Measurements from ENCODE around the gene ZNHIT6. TPM values are rescaled to one million over a fixed set of nuclear protein-coding genes. Genes with fewer than 3 reads are reported as not detected.
A peak's percentile ranks its signal among the peaks of the same experiment; 100 is the strongest.
"Not testable (repeated sequence)": the region's sequence is repeated elsewhere in the genome, so short reads cannot be mapped to it uniquely, and the experiment has no call there.

Gene ZNHIT6
- total RNA-seq, 2 experiments from 2014 or later = 14.5 to 24.5 TPM

DNA sequence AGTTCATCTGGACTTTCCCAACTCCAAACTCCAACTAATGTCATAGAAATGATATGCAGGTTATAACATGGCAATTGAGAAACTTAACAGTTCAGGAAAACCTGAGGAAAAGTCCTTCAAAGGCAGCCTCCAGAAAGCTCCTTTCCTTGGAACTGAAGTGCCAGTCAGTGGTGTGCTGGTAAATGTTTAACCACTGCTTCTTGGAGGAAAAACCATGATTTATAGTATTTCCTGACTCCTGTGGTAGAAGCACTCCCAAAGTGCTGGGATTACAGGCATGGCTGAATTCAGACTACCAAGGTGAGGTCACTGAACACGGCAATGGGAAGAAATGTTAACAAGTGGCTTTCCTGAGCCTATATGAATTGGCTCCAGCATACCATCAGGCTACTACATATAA lies 26.7 kb upstream of the ZNHIT6 start:
- H3K27ac ChIP-seq (ENCODE audit: low read depth, low read length, poor library complexity, severe bottlenecking) = no peak overlapping the region
- no peaks in the 10 kb centered on the region for H3K9me3 ChIP-seq (ENCODE audit: low read length)
- BruUV-seq (replicated peaks) = no TSS peak
- H3K36me3 ChIP-seq (ENCODE audit: insufficient read depth, low read length) = no peaks in the 10 kb centered on the region
- H4K20me1 ChIP-seq (ENCODE audit: insufficient read depth, low read length) = no peaks in the 10 kb centered on the region
- H3K9me2 ChIP-seq (ENCODE audit: insufficient read depth, low read length) = no peaks in the 10 kb centered on the region
- CTCF ChIA-PET (ENCODE audit: unreplicated experiment) = no interaction called here
- H3K4me3 ChIP-seq (ENCODE audit: low read depth, low read length, poor library complexity, severe bottlenecking) = no peak overlapping the region
- POLR2A ChIA-PET = no interaction called here
- no peak overlapping the region for H2AFZ ChIP-seq (ENCODE audit: low read length)
- H3K4me2 ChIP-seq (ENCODE audit: low read length) = no peak overlapping the region
- no peaks in the 10 kb centered on the region for H3K79me2 ChIP-seq (ENCODE audit: insufficient read depth, low read depth, low read length)
- no peak for TF ChIP-seq EZH2phosphoT487 (IDR thresholded peaks at IDR 0.05; ENCODE audit: borderline replicate concordance, low read depth, low read length)
- TF ChIP-seq, protein P1, sequence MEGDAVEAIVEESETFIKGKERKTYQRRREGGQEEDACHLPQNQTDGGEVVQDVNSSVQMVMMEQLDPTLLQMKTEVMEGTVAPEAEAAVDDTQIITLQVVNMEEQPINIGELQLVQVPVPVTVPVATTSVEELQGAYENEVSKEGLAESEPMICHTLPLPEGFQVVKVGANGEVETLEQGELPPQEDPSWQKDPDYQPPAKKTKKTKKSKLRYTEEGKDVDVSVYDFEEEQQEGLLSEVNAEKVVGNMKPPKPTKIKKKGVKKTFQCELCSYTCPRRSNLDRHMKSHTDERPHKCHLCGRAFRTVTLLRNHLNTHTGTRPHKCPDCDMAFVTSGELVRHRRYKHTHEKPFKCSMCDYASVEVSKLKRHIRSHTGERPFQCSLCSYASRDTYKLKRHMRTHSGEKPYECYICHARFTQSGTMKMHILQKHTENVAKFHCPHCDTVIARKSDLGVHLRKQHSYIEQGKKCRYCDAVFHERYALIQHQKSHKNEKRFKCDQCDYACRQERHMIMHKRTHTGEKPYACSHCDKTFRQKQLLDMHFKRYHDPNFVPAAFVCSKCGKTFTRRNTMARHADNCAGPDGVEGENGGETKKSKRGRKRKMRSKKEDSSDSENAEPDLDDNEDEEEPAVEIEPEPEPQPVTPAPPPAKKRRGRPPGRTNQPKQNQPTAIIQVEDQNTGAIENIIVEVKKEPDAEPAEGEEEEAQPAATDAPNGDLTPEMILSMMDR (conservative IDR thresholded peaks at IDR 0.05; ENCODE audit: low read length) = no peak
- H3K4me1 ChIP-seq (ENCODE audit: insufficient read depth, low read length, poor library complexity, severe bottlenecking) = no peaks in the 10 kb centered on the region
- intact Hi-C loops (cut with micrococcal nuclease; ENCODE audit: unreplicated experiment) = no loop called here
- DNase-seq (ENCODE audit: low spot score) = no peak

DNA sequence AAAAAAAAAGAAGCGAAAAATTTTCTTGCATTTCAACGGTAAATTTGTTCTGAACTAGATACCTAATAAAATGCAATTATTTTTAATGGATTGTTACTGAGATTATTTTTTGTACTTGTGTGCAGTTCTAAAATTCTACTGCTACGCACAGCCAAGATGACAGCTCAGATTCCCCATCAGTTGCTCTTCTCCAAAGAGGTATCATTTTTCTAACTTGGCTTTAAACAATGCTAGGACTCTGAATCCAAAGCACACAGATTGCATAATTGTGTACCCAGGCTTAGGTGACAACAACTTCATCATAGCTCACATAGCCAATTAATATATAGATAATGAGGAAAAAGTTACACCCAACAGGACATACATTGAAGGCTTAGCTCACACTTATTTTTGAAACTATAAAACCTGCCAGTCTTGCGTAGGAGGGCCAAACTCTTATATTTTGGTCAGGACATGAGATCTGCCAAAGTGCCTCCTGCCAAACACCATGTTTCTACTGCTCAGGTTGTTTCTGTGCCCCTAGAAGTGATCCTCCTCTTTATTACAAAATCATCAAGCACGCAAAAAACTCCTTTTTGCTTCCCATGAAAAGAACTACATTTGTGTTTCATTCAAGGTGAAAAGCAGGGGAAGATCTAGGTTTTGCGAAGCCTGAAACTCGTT lies 10.6 kb upstream of the ZNHIT6 start:
- intact Hi-C loops (cut with micrococcal nuclease; ENCODE audit: unreplicated experiment) = no loop called here
- no TSS peak for BruUV-seq (replicated peaks)
- DNase-seq (ENCODE audit: low spot score) = no peak
- Histone ChIP-seq H4K20me1 (ENCODE audit: insufficient read depth, low read length) (no peaks in the 10 kb centered on the region), H3K4me3 (ENCODE audit: low read depth, low read length, poor library complexity, severe bottlenecking) (no peak overlapping the region), H2AFZ (ENCODE audit: low read length) (no peak overlapping the region), H3K4me1 (ENCODE audit: insufficient read depth, low read length, poor library complexity, severe bottlenecking) (no peaks in the 10 kb centered on the region), H3K9me3 (ENCODE audit: low read length) (no peaks in the 10 kb centered on the region; the same call in 1 of the 2 replicates), H3K36me3 (ENCODE audit: insufficient read depth, low read length) (no peaks in the 10 kb centered on the region), H3K79me2 (ENCODE audit: insufficient read depth, low read depth, low read length) (no peaks in the 10 kb centered on the region), H3K9me2 (ENCODE audit: insufficient read depth, low read length) (no peaks in the 10 kb centered on the region), H3K27ac (ENCODE audit: low read depth, low read length, poor library complexity, severe bottlenecking) (no peak overlapping the region), H3K4me2 (ENCODE audit: low read length) (no peak overlapping the region)
- ChIA-PET CTCF (ENCODE audit: unreplicated experiment) (no interaction called here), POLR2A (interaction anchor here (0.6 to 3.2 kb wide), 2 partner anchors 10 to 61 kb away, joined by 3 to 11 read pairs; partner anchors contain the start of gene ZNHIT6)
- TF ChIP-seq, protein P1 (conservative IDR thresholded peaks at IDR 0.05; ENCODE audit: low read length) = no peak
- no peak for TF ChIP-seq EZH2phosphoT487 (IDR thresholded peaks at IDR 0.05; ENCODE audit: borderline replicate concordance, low read depth, low read length)

DNA sequence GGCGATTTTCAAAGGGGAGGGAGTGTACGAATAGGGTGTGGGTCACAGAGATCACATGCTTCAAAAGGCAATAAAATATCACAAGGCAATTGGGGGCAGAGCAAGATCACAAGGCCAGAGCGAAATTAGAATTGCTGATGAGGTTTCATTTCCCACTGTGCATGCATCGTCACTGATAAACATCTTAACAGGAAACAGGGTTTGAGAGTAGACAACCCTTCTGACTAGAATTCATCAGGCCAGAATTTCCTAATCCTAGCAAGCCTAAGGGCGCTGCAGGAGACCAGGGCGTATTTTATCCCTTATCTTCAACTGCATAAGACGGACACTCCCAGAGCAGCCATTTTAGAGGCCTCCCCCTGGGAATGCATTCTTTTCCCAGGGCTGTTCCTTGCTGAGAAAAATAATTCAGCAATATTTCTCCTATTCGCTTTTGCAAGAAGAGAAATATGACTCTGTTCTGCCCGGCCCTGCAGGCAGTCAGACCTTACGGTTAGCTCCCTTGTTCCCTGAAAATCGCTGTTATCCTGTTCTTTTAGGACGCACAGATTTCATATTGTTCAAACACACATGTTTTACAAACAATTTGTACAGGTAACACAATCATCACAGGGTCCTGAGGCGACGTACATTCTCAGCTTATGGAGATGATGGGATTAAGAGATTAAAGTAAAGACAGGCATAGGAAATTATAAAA lies 6.3 kb upstream of the ZNHIT6 start:
- H3K4me1 ChIP-seq (ENCODE audit: insufficient read depth, low read length, poor library complexity, severe bottlenecking); CTCF ChIA-PET (ENCODE audit: unreplicated experiment); H2AFZ ChIP-seq (ENCODE audit: low read length); POLR2A ChIA-PET; H3K79me2 ChIP-seq (ENCODE audit: insufficient read depth, low read depth, low read length); BruUV-seq (replicated peaks); H3K36me3 ChIP-seq (ENCODE audit: insufficient read depth, low read length); H4K20me1 ChIP-seq (ENCODE audit: insufficient read depth, low read length); H3K9me3 ChIP-seq (ENCODE audit: low read length); H3K4me3 ChIP-seq (ENCODE audit: low read depth, low read length, poor library complexity, severe bottlenecking); H3K9me2 ChIP-seq (ENCODE audit: insufficient read depth, low read length); H3K4me2 ChIP-seq (ENCODE audit: low read length); intact Hi-C loops (cut with micrococcal nuclease; ENCODE audit: unreplicated experiment); H3K27ac ChIP-seq (ENCODE audit: low read depth, low read length, poor library complexity, severe bottlenecking): not testable (repeated sequence)
- peak; percentile 9 for DNase-seq (ENCODE audit: low spot score)

All from OCI-LY7 (cell line).